Measurements from ENCODE around the gene NEK5.
"Not testable (repeated sequence)": the region's sequence is repeated elsewhere in the genome, so short reads cannot be mapped to it uniquely, and the experiment has no call there.

The NEK5 gene

DNA sequence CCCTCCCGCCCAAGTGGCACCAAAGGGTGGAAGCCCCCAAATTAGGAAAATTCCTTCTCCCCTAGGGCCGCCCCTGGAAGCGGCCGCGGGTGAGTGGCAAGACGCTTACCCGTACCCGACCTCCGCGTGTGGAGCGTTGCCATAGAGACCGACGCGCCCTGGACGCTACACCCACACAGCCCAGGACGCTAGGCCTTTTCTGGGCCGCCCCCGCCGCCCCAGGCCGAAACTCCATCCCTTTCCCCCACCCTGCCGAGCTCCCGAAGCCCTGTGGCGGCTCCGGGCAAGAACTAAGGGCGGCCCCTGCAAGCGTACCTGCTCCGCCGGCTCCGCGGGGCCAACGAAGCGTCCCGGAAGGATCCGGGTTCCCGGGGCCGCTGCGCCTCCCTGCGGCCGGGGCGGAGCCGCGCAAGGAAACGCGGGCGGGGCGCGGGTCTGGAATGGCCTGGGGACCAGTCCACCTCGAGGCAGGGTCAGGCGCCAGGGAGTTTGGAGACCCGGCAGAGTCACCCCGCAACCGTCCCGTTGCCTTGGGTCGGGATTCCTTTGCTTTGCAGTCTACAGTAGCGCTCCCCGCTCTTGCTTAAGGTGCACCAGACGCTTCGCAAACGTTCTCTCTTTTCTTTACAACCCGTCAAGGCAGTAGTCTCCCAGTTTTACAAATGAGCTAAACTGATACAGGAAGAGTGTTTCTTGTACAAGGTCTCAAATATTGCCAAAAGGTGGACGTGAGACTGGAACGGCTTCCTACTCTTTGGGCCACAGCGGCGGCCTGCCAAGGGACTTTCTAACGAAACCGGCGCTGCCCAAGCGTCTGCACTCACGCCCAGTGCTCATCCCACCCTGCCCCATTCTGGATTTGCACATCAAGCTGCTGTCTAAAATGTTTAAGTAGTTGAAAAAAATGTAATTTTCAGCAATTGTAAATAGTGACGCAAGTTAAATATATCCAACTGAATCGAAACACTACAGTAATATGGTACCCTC, at the start of gene NEK5:
NEK5 (minus strand) TSS at position 360 of the 987 bp plus-strand sequence. CDS start 1,591 bp downstream, outside the sequence.
- no peak within 1 kb of the TSS for H3K27ac Mint-ChIP-seq

DNA sequence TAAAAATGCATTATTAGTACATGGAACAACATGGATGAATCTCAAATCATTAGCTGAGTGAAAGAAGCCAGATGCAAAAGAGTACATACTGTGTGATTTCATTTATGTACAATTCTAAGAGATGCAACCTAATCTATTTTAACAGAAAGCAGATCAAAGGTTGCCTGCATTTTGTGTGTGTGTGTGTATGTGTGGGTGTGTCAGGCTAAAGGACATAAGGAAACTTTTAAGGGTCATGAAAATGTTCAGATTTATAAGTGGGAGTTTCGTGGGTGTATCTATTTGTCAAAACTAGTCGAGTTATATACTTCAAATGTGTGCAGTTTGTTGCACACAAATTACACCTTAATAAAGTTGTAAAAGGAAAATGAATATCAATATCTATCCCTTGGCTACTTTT, 48.4 kb upstream of the NEK5 start:
- no peak overlapping the region for H3K27ac Mint-ChIP-seq
- H3K4me3 Mint-ChIP-seq, result no peak overlapping the region
- ATAC-seq (no peak), DNase-seq (no peak)
- peaks cover 35% of the 10 kb centered on the region for H3K36me3 Mint-ChIP-seq (ENCODE audit: low read depth)
- H3K27me3 Mint-ChIP-seq, result no peaks in the 10 kb centered on the region
- H3K9me3 Mint-ChIP-seq, result no peaks in the 10 kb centered on the region
- peaks cover 13% of the 10 kb centered on the region for H3K4me1 Mint-ChIP-seq

More for the DNA sequence above, at the start of gene NEK5:
- peaks cover 8% of the 10 kb centered on the region for H3K27me3 Mint-ChIP-seq
- H3K36me3 Mint-ChIP-seq (ENCODE audit: low read depth), result peaks cover 2% of the 10 kb centered on the region
- peaks cover 15% of the 10 kb centered on the region for H3K4me1 Mint-ChIP-seq
- H3K9me3 Mint-ChIP-seq, result no peaks in the 10 kb centered on the region
- ATAC-seq (peak; percentile 77), DNase-seq (peak; percentile 65)
- H3K4me3 Mint-ChIP-seq, result peak within 1 kb of the TSS; percentile 82

DNA sequence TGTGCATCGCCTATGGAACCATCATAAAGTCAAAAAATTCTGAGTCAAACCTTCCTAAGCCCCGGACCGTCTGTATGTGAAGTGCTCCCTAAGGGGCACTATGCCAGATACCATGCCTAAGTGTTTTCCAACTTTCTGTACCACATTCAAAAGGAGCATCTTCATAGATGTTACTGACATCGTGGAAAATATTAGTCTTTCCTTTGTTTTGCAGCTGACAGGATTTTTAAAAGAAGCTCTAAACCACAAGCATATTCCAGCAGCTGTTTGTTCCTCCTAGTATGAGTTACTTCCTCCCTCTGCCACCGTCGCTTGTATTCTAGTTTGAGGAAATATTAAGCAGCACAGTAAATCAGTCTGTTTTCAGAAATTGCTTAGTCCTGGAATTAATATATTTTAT, 45.1 kb upstream of the NEK5 start:
- not testable (repeated sequence) for H3K9me3 Mint-ChIP-seq, H3K27me3 Mint-ChIP-seq, DNase-seq, H3K4me3 Mint-ChIP-seq
- peak; percentile 40 for ATAC-seq
- H3K36me3 Mint-ChIP-seq (ENCODE audit: low read depth), result peaks cover 30% of the 10 kb centered on the region
- H3K27ac Mint-ChIP-seq, result peak overlapping the region; percentile 49
- H3K4me1 Mint-ChIP-seq, result peaks cover 13% of the 10 kb centered on the region

- Mint-ChIP-seq H3K9me3 (no peaks in the 10 kb centered on the region), H3K4me3 (no peak overlapping the region), H3K36me3 (ENCODE audit: low read depth) (peaks cover 29% of the 10 kb centered on the region), H3K27me3 (no peaks in the 10 kb centered on the region), H3K4me1 (peaks cover 13% of the 10 kb centered on the region), H3K27ac (peak overlapping the region; percentile 49)
- no peak for ATAC-seq
- DNase-seq, result no peak
Measured at GRCh38 chr13:52173373-52173772, 44.5 kb upstream of the NEK5 start.

DNA sequence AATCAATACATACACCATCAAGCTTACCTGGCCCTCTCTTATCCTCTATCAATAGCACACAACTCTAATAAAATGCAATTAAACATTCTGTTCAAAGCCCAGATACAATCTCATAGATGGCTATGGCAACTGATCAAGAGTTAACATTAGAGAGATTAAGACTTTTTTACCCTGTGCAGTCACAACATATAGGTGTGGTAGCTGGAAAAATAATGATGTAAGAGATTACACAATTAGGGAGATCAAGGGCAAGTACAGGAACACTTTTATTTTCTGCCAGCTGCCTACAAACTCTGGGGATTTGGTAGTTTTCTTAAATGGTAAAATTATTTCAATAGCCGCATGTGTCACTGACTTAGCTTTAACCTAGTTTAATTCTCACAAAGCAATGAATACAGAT, 42.8 kb upstream of the NEK5 start:
- DNase-seq, H3K27me3 Mint-ChIP-seq, H3K4me3 Mint-ChIP-seq, H3K9me3 Mint-ChIP-seq, ATAC-seq: not testable (repeated sequence)
- peak overlapping the region; percentile 5 for H3K27ac Mint-ChIP-seq
- peaks cover 13% of the 10 kb centered on the region for H3K4me1 Mint-ChIP-seq
- peaks cover 28% of the 10 kb centered on the region for H3K36me3 Mint-ChIP-seq (ENCODE audit: low read depth)

GRCh38 chr13:52170828-52171391, 42.0 kb upstream of the NEK5 start:
- H3K4me1 Mint-ChIP-seq, result peaks cover 13% of the 10 kb centered on the region
- H3K27me3 Mint-ChIP-seq, H3K4me3 Mint-ChIP-seq, ATAC-seq, DNase-seq, H3K9me3 Mint-ChIP-seq, H3K27ac Mint-ChIP-seq: not testable (repeated sequence)
- H3K36me3 Mint-ChIP-seq (ENCODE audit: low read depth), result peaks cover 28% of the 10 kb centered on the region

GRCh38 chr13:52169839-52170238, 41.0 kb upstream of the NEK5 start:
- H3K27ac Mint-ChIP-seq, result no peak overlapping the region
- no peaks in the 10 kb centered on the region for H3K9me3 Mint-ChIP-seq
- H3K4me1 Mint-ChIP-seq, result peaks cover 13% of the 10 kb centered on the region
- ATAC-seq, result no peak
- DNase-seq, result no peak
- no peak overlapping the region for H3K4me3 Mint-ChIP-seq
- H3K36me3 Mint-ChIP-seq (ENCODE audit: low read depth), result peaks cover 22% of the 10 kb centered on the region
- H3K27me3 Mint-ChIP-seq, result no peaks in the 10 kb centered on the region

GRCh38 chr13:52165411-52165810, 36.5 kb upstream of the NEK5 start:
- H3K36me3 Mint-ChIP-seq (ENCODE audit: low read depth), result peaks cover 4% of the 10 kb centered on the region
- no peak overlapping the region for H3K4me3 Mint-ChIP-seq
- H3K4me1 Mint-ChIP-seq, result peaks cover 20% of the 10 kb centered on the region
- no peak for ATAC-seq
- H3K27me3 Mint-ChIP-seq, result no peaks in the 10 kb centered on the region
- H3K9me3 Mint-ChIP-seq, result no peaks in the 10 kb centered on the region
- no peak for DNase-seq
- H3K27ac Mint-ChIP-seq, result no peak overlapping the region

DNA sequence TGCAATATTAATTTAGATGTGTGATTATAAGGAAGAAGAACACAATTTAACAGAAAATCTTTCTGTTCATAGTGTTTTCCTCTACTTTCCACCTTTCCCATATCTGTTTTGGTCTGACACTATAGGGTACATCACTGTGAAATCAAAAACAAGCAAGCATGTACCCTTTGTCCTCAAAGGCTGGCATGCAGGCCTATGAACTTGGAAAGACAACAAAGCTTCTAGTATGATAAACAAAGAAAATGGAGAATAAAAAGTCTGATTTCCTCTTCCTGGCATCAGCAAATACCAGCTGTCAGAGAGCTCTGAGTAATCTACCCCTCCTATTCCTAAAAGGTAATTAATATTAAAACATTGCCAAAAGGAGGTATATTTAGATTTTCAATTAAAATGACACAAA, 36.1 kb upstream of the NEK5 start:
- peaks cover 1% of the 10 kb centered on the region for H3K27me3 Mint-ChIP-seq
- H3K4me3 Mint-ChIP-seq, result no peak overlapping the region
- DNase-seq (no peak), ATAC-seq (no peak)
- peaks cover 21% of the 10 kb centered on the region for H3K4me1 Mint-ChIP-seq
- H3K27ac Mint-ChIP-seq, result no peak overlapping the region
- H3K36me3 Mint-ChIP-seq (ENCODE audit: low read depth), result peaks cover 4% of the 10 kb centered on the region
- H3K9me3 Mint-ChIP-seq, result no peaks in the 10 kb centered on the region

DNA sequence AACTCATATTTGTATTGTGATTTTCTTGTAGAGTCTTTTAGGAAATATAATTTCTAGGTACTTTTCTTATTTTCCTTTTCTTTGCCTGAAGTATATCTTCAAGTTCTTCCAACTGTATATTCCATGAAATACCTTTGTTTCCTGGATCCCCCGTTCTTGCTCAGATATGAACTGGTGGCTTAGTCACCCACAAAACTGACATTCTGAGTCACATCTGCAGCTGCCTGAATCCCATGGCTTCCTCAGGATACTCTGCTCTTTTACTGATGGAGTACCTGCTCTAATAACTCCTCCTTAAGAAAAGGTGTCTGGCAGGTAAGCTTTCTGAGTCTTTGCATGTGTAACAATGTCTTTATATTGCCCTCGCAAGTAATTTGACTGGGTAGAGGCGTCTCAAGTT, 35.0 kb upstream of the NEK5 start:
- H3K36me3 Mint-ChIP-seq (ENCODE audit: low read depth); H3K4me3 Mint-ChIP-seq; ATAC-seq; DNase-seq; H3K9me3 Mint-ChIP-seq; H3K27me3 Mint-ChIP-seq; H3K27ac Mint-ChIP-seq: not testable (repeated sequence)
- H3K4me1 Mint-ChIP-seq, result peaks cover 28% of the 10 kb centered on the region

GRCh38 chr13:52162279-52163101, 33.6 kb upstream of the NEK5 start:
- Mint-ChIP-seq H3K9me3 (no peaks in the 10 kb centered on the region), H3K27ac (no peak overlapping the region), H3K27me3 (peaks cover 5% of the 10 kb centered on the region), H3K4me3 (no peak overlapping the region), H3K36me3 (ENCODE audit: low read depth) (peaks cover 4% of the 10 kb centered on the region), H3K4me1 (peaks cover 34% of the 10 kb centered on the region)
- DNase-seq (no peak), ATAC-seq (no peak)

GRCh38 chr13:52161181-52161646, 32.3 kb upstream of the NEK5 start:
- no peak overlapping the region for H3K27ac Mint-ChIP-seq
- no peaks in the 10 kb centered on the region for H3K36me3 Mint-ChIP-seq (ENCODE audit: low read depth)
- ATAC-seq (no peak), DNase-seq (no peak)
- peaks cover 34% of the 10 kb centered on the region for H3K4me1 Mint-ChIP-seq
- peaks cover 5% of the 10 kb centered on the region for H3K27me3 Mint-ChIP-seq
- no peak overlapping the region for H3K4me3 Mint-ChIP-seq
- H3K9me3 Mint-ChIP-seq, result no peaks in the 10 kb centered on the region

DNA sequence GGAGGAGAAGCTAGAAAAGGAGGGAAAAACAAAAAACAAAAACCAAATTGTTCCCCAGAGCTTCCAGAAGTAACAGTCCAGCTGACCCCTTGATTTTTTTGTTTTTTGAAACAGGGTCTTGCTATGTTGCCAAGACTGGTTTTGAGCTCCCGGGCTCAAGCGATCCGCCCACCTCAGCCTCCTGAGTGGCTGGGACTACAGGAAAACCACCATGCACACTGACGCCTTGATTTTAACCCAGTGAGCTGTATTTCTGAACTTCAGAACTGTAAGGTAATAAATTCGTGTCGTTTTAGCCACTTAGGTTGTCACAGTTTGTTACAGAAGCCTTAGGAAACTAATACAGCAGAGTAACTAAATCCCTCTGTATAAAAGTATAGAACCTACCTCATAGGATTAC, 31.6 kb upstream of the NEK5 start:
- Mint-ChIP-seq H3K4me1 (peaks cover 34% of the 10 kb centered on the region), H3K27ac (no peak overlapping the region), H3K27me3 (peaks cover 5% of the 10 kb centered on the region), H3K36me3 (ENCODE audit: low read depth) (no peaks in the 10 kb centered on the region), H3K4me3 (no peak overlapping the region), H3K9me3 (no peaks in the 10 kb centered on the region)
- ATAC-seq (no peak), DNase-seq (no peak)

- DNase-seq (no peak), ATAC-seq (no peak)
- Mint-ChIP-seq H3K27me3 (peaks cover 5% of the 10 kb centered on the region), H3K4me3 (peak overlapping the region; percentile 79), H3K4me1 (peaks cover 34% of the 10 kb centered on the region), H3K36me3 (ENCODE audit: low read depth) (no peaks in the 10 kb centered on the region), H3K9me3 (no peaks in the 10 kb centered on the region), H3K27ac (peak overlapping the region; percentile 7)
Measured at GRCh38 chr13:52160053-52160452, 31.2 kb upstream of the NEK5 start.
